ENCODE measurements around the gene SLC26A2. TPM values are rescaled to one million over a fixed set of nuclear protein-coding genes. Genes with fewer than 3 reads are reported as not detected.

SLC26A2 gene
- total and polyA plus RNA-seq, 2 of the 8 experiments (the other 6 are each of a cell fraction or from before 2014, with no cell fraction given), result 3.7 to 11.4 TPM

DNA sequence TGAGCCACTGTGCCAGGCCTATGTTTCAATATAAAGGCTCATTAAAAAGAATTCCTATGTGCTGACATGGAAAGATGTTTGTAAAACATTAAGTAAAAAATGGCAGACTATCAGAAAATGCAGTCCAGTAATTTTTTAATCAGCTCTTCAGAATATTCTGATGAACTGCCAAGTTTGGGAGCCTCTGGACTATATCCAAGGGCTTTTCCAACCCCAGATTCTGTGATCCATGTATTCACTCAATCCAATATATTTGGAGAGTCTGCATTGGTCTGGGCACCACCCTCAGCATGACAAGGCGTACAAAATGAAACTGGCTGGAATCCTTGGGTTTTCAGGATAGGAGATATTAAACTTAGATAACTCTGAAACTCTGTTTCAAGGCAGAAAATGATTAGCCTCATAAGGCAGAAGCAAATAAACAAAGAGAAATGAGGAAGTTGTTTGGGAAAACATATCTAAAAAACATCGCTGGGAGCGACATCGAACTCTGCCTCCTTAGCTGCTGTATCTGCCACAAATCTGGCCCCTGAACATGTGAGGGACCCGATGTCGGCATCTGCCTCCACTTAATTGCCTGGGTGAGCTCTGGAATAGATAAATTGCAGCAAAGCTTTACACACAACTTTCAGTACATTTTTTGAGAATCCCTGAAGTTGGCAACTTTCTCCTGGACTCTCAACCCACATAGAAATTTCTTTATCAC is 30.4 kb upstream of the SLC26A2 start:
- WGBS, 2 experiments (ENCODE audit: extremely low coverage in 1 of 2, insufficient coverage in 1 of 2, insufficient read length in 1 of 2, insufficient replicate concordance in 2 of 2, low coverage in 1 of 2, low lambda C conversion rate in 2 of 2, missing lambda C conversion rate in 1 of 2), result 89% methylated on average over 6 of the region's 6 CpGs; no CpG with 5 or more reads in 1 of the 2 experiments
- no peak overlapping the region for H3K4me3 ChIP-seq (ENCODE audit: extremely low read depth in 1 of 4, insufficient read depth in 2 of 4, low read depth in 3 of 4, low read length in 4 of 4)

More for the DNA sequence above, 30.4 kb upstream of the SLC26A2 start:
- Histone ChIP-seq H3K56ac (replicated peaks; ENCODE audit: insufficient read length, low read depth, low read length) (no peak overlapping the region), H3K9me3 (ENCODE audit: insufficient read depth in 2 of 2, low read depth in 1 of 2, low read length in 1 of 2) (no peaks in the 10 kb centered on the region), H2AFZ (ENCODE audit: low read length) (no peak overlapping the region), H2BK5ac (ENCODE audit: low read depth, low read length) (no peak overlapping the region), H3K14ac (ENCODE audit: insufficient read length) (no peak overlapping the region), H2BK20ac (ENCODE audit: low read length) (no peak overlapping the region), H3K4me1 (replicated peaks in 1 of 4; ENCODE audit: control insufficient read depth in 3 of 4, insufficient read depth in 4 of 4, low read length in 3 of 4) (peaks cover 0 to 3% (median 0%) of the 10 kb centered on the region in 4 experiments; a peak in 1 of 7 replicates), H3K36me3 (ENCODE audit: control insufficient read depth in 2 of 4, insufficient read depth in 4 of 4, low read length in 3 of 4) (no peaks in the 10 kb centered on the region), H3K79me1 (ENCODE audit: low read depth, low read length) (no peaks in the 10 kb centered on the region), H3K23ac (ENCODE audit: insufficient read length) (no peak overlapping the region), H3K27me3 (replicated peaks in 1 of 4; ENCODE audit: control insufficient read depth in 3 of 4, extremely low read depth in 1 of 4, insufficient read depth in 3 of 4, low read length in 3 of 4) (no peaks in the 10 kb centered on the region; a peak in 2 of 7 replicates), H4K20me1 (replicated peaks in 1 of 2; ENCODE audit: control insufficient read depth in 1 of 2, insufficient read depth in 2 of 2, low read length in 2 of 2) (no peaks in the 10 kb centered on the region), H3K4me2 (ENCODE audit: insufficient read depth in 1 of 2, low read depth in 2 of 2, low read length in 2 of 2) (no peak overlapping the region), H2AK5ac (ENCODE audit: low read depth, low read length) (no peak overlapping the region), H3K18ac (ENCODE audit: extremely low read depth, low read length) (no peak overlapping the region), H2BK15ac (ENCODE audit: low read length) (no peak overlapping the region), H3K23me2 (ENCODE audit: low read depth, low read length) (no peaks in the 10 kb centered on the region), H3K4ac (replicated peaks; ENCODE audit: insufficient read length, low read depth, low read length) (no peak overlapping the region), H4K5ac (ENCODE audit: insufficient read length, low read depth, low read length) (no peak overlapping the region), H2BK120ac (replicated peaks; ENCODE audit: low read depth, low read length) (no peak overlapping the region), H3K27ac (ENCODE audit: low read depth, low read length) (no peak overlapping the region), H4K8ac (ENCODE audit: extremely low read depth, insufficient read depth, low read length) (no peak overlapping the region), H3K79me2 (ENCODE audit: control insufficient read depth in 1 of 2, insufficient read depth in 2 of 2, low read length in 2 of 2) (no peaks in the 10 kb centered on the region), H3K9ac (replicated peaks in 1 of 4; ENCODE audit: extremely low read depth in 1 of 4, low read depth in 3 of 4, low read length in 3 of 4) (no peak overlapping the region), H2BK12ac (ENCODE audit: low read depth, low read length) (no peak overlapping the region), H4K91ac (replicated peaks; ENCODE audit: insufficient read length, low read length) (no peak overlapping the region)
- CTCF ChIA-PET (ENCODE audit: partially characterized antibody), result interaction anchor here (0.9 to 1.4 kb wide), 8 partner anchors 9 to 96 kb away, joined by 3 to 5 read pairs (median 4); no protein-coding TSS in a partner anchor
- DNase-seq (ENCODE audit: low read depth in 1 of 2, low spot score in 2 of 2) (no peak), FAIRE-seq (no peak)
- TF ChIP-seq TEAD4 (IDR thresholded peaks at IDR 0.05; ENCODE audit: low read depth, low read length) (no peak), BACH1 (IDR thresholded peaks at IDR 0.05; ENCODE audit: low read length) (no peak), POU5F1 (IDR thresholded peaks at IDR 0.05; ENCODE audit: low read depth, low read length) (no peak), CBX5 (IDR thresholded peaks at IDR 0.05; ENCODE audit: low read depth, low read length) (no peak)
- POLR2A ChIA-PET (ENCODE audit: partially characterized antibody), result no interaction called here
